Keratinocyte (primary cell): ENCODE measurements around the gene XIRP1. TPM values are rescaled to one million over a fixed set of nuclear protein-coding genes. Genes with fewer than 3 reads are reported as not detected.

ENCODE experiments used
- DNase-seq: peaks from one replicate; pipeline ENCODE4 v3.0.0-alpha.2; 2011; ENCODE audit warnings: low read depth, missing footprints, low spot score
- FAIRE-seq: peaks from 2 replicates; lab custom pipeline; 2011; peaks lifted over from hg19 to GRCh38; lab: Jason Lieb, UNC
- H2AFZ ChIP-seq: 2 replicates; pipeline ENCODE4 v1.6.0; 2012; ENCODE audit warnings: low read length, control low read depth, inconsistent platforms; ENCODE audit not compliant: control insufficient read depth
- H3K27ac ChIP-seq: 2 replicates; pipeline ENCODE4 v1.5.1; 2011; ENCODE audit warnings: low read length; ENCODE audit not compliant: control insufficient read depth, insufficient read depth
- H3K27me3 ChIP-seq: 3 replicates; pipeline ENCODE4 v1.6.0; 2011; ENCODE audit warnings: low read length; ENCODE audit not compliant: control insufficient read depth, insufficient read depth; ENCODE audit errors: extremely low read depth
- H3K36me3 ChIP-seq, 2 experiments: 2 replicates in 1 of 2; 3 replicates in 1 of 2; pipeline ENCODE4 v1.5.1; 2011; ENCODE audit warnings: low read length in 2 of 2, mild to moderate bottlenecking in 1 of 2; ENCODE audit not compliant: control insufficient read depth in 2 of 2, insufficient read depth in 2 of 2; ENCODE audit errors: extremely low read depth in 1 of 2
- H3K4me1 ChIP-seq: 3 replicates; pipeline ENCODE4 v1.5.1; 2011; ENCODE audit warnings: low read length; ENCODE audit not compliant: control insufficient read depth, insufficient read depth; ENCODE audit errors: extremely low read depth
- H3K4me2 ChIP-seq: 3 replicates; pipeline ENCODE4 v1.6.0; 2011; ENCODE audit warnings: low read depth, low read length; ENCODE audit not compliant: control insufficient read depth, insufficient read depth; ENCODE audit errors: extremely low read depth
- H3K4me3 ChIP-seq, 3 experiments: fragments of 200-600 bp in 1 of 3; sonication (generic) in 1 of 3; 2 replicates in 2 of 3; 3 replicates in 1 of 3; pipeline ENCODE4 v1.5.1; 2011 to 2016; ENCODE audit warnings: low read length in 3 of 3, mild to moderate bottlenecking in 3 of 3, control low read depth in 2 of 3, inconsistent platforms in 1 of 3, low read depth in 1 of 3, mixed read lengths in 1 of 3, mixed run types in 1 of 3, moderate library complexity in 1 of 3; ENCODE audit not compliant: control insufficient read depth in 2 of 3, insufficient read depth in 2 of 3; ENCODE audit errors: extremely low read depth in 1 of 3
- H3K79me2 ChIP-seq: 2 replicates; pipeline ENCODE4 v1.6.0; 2012; ENCODE audit warnings: low read length; ENCODE audit not compliant: control insufficient read depth, insufficient read depth
- H3K9ac ChIP-seq: 3 replicates; pipeline ENCODE4 v1.6.0; 2011; ENCODE audit warnings: low read length; ENCODE audit not compliant: control insufficient read depth, insufficient read depth; ENCODE audit errors: extremely low read depth
- H3K9me1 ChIP-seq: 3 replicates; pipeline ENCODE4 v1.6.0; 2011; ENCODE audit warnings: low read length; ENCODE audit not compliant: control insufficient read depth, insufficient read depth; ENCODE audit errors: extremely low read depth
- H3K9me3 ChIP-seq: 2 replicates; pipeline ENCODE4 v1.5.1; 2012; ENCODE audit warnings: low read depth, low read length; ENCODE audit not compliant: control insufficient read depth
- H4K20me1 ChIP-seq: 3 replicates; pipeline ENCODE4 v1.6.0; 2011; ENCODE audit warnings: low read length; ENCODE audit not compliant: control insufficient read depth, insufficient read depth; ENCODE audit errors: extremely low read depth
- EZH2 ChIP-seq: IDR thresholded peaks from one replicate; pipeline ENCODE4 v1.6.1; 2012; ENCODE audit warnings: inconsistent platforms, mild to moderate bottlenecking, low read length, moderate library complexity
- dilution Hi-C: fragments of 300-500 bp; cut with MboI; formaldehyde crosslinking; loops from one replicate; pipeline ENCODE4 v1.7.0; 2020; ENCODE audit warnings: low sequenced_read_pairs; ENCODE audit not compliant: extremely low pct_ligation_motif_present
- polyA plus RNA-seq, 5 experiments: library from polyadenylated mRNA; depleted of rRNA in 3 of 5; stranded (reverse) in 3 of 5; stranded (forward) in 1 of 5; unstranded in 1 of 5; fragments of >200 nt; gene quantifications; 1 replicate in 1 of 5; 2 replicates in 3 of 5; 3 replicates in 1 of 5; pipeline versions ENCODE4 v1.2.1 to v1.2.3, GENCODE V29; 2011 to 2012; ENCODE audit warnings: missing spikeins in 2 of 5, low read depth in 1 of 5, low replicate concordance in 1 of 5
- TF ChIP-seq, protein P1 (sequence below), 3 experiments: IDR thresholded peaks in 1 of 3; conservative IDR thresholded peaks in 1 of 3; optimal IDR thresholded peaks in 1 of 3; 2 replicates in 2 of 3; 3 replicates in 1 of 3; pipeline versions ENCODE3 to v1.5.1; 2011; ENCODE audit warnings: low read length in 3 of 3, mild to moderate bottlenecking in 3 of 3, moderate library complexity in 2 of 3, control low read depth in 1 of 3, inconsistent platforms in 1 of 3; ENCODE audit not compliant: insufficient read depth in 2 of 3; ENCODE audit errors: extremely low read depth in 1 of 3

XIRP1 gene
- polyA plus RNA-seq, 1 donor (not counting 4 experiments of a cell fraction or from before 2014, with no cell fraction given): not detected

- H3K79me2 ChIP-seq: peaks cover 4% of the 10 kb centered on the region
- no peaks in the 10 kb centered on the region for H3K9me1 ChIP-seq
- H2AFZ ChIP-seq: no peak overlapping the region
- no peak overlapping the region for H3K27ac ChIP-seq
- TF ChIP-seq, protein P1, sequence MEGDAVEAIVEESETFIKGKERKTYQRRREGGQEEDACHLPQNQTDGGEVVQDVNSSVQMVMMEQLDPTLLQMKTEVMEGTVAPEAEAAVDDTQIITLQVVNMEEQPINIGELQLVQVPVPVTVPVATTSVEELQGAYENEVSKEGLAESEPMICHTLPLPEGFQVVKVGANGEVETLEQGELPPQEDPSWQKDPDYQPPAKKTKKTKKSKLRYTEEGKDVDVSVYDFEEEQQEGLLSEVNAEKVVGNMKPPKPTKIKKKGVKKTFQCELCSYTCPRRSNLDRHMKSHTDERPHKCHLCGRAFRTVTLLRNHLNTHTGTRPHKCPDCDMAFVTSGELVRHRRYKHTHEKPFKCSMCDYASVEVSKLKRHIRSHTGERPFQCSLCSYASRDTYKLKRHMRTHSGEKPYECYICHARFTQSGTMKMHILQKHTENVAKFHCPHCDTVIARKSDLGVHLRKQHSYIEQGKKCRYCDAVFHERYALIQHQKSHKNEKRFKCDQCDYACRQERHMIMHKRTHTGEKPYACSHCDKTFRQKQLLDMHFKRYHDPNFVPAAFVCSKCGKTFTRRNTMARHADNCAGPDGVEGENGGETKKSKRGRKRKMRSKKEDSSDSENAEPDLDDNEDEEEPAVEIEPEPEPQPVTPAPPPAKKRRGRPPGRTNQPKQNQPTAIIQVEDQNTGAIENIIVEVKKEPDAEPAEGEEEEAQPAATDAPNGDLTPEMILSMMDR (optimal IDR thresholded peaks at IDR 0.05 in 1 of 3, IDR thresholded peaks at IDR 0.05 in 1 of 3, conservative IDR thresholded peaks at IDR 0.05 in 1 of 3; ENCODE audit: extremely low read depth in 1 of 3, insufficient read depth in 2 of 3, low read length in 3 of 3): no peak
- no peak for TF ChIP-seq EZH2
- peaks cover 4% of the 10 kb centered on the region for H4K20me1 ChIP-seq
- H3K4me2 ChIP-seq: no peak overlapping the region
- DNase-seq: no peak
- peaks cover 47% of the 10 kb centered on the region for H3K4me1 ChIP-seq
- no peak for FAIRE-seq
- dilution Hi-C loops: no loop called here
- H3K4me3 ChIP-seq: no peak overlapping the region
- H3K36me3 ChIP-seq: peaks cover 17 to 19% of the 10 kb centered on the region in 2 experiments
- H3K9me3 ChIP-seq: no peaks in the 10 kb centered on the region
- no peak overlapping the region for H3K9ac ChIP-seq
- H3K27me3 ChIP-seq: no peaks in the 10 kb centered on the region
These were observed 50.3 kb downstream of the XIRP1 start for GRCh38 chr3:39142067-39142466.

DNA sequence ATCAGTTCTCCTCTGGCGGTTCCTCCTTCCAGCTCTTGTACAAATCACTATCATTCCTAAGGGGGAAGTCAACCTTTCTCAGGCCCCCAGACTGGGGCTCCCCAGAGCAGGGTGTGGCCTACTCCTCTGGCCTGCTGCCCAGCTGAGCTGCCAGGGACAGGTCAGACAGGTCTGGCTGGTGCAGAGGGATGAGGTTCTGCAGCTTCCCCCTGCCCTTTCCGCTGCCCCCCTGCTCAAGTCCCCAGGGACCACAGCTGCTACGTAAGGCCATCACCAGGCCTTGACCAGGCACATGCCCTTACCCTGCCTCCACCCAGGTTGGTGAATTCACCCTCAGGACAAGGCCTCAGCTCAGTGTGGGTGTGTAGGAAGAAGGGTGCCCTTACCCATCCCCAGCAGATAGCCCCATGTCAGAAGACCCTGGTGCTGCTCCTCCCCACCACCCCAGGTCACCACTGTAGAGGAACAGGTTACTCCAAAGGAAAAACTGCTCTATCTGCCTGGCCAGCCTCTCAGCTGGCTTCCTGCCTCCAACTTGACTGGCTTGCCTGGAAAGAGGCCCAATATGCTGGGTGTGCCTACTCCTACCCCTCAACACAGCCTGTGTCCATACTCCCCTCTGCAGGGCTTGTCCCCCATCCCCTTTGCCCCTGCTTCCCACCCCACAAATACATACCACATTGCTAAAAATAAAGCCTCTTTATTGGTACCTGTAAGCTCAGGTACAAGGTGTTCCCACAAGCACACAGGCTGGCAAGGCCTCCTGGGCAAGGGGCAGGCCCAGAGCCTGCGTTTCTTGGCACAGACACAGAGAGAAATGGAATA, 51.0 kb downstream of the XIRP1 start:
- H3K79me2 ChIP-seq: peaks cover 2% of the 10 kb centered on the region
- H3K9me3 ChIP-seq: no peaks in the 10 kb centered on the region
- no peaks in the 10 kb centered on the region for H3K27me3 ChIP-seq
- no peak overlapping the region for H3K4me3 ChIP-seq
- dilution Hi-C loops: no loop called here
- TF ChIP-seq EZH2: no peak
- TF ChIP-seq, protein P1 (optimal IDR thresholded peaks at IDR 0.05 in 1 of 3, IDR thresholded peaks at IDR 0.05 in 1 of 3, conservative IDR thresholded peaks at IDR 0.05 in 1 of 3; ENCODE audit: extremely low read depth in 1 of 3, insufficient read depth in 2 of 3, low read length in 3 of 3): no peak
- H3K27ac ChIP-seq: peak overlapping the region; percentile 40
- DNase-seq: no peak
- FAIRE-seq: no peak
- H4K20me1 ChIP-seq: no peaks in the 10 kb centered on the region
- H3K4me2 ChIP-seq: peak overlapping the region; percentile 67
- peaks cover 17 to 19% of the 10 kb centered on the region in 2 experiments for H3K36me3 ChIP-seq
- H3K9me1 ChIP-seq: no peaks in the 10 kb centered on the region
- no peak overlapping the region for H3K9ac ChIP-seq
- no peak overlapping the region for H2AFZ ChIP-seq
- H3K4me1 ChIP-seq: peaks cover 40% of the 10 kb centered on the region
